Neural cell (in vitro differentiated cells): ENCODE results near the gene METRN. TPM values are rescaled to one million over a fixed set of nuclear protein-coding genes. Genes with fewer than 3 reads are reported as not detected.

ENCODE experiments used
- H2AFZ ChIP-seq: fragments of 200-600, 300-800 bp; sonication (generic), shearing (Covaris generic); 2 replicates; pipeline ENCODE4 v1.6.0; 2014; ENCODE audit warnings: low read depth, mild to moderate bottlenecking, antibody characterized with exemption, low read length, moderate library complexity
- H3F3A ChIP-seq: fragments of 200-600 bp; shearing (Covaris generic); 2 replicates; pipeline ENCODE4 v1.6.1; 2016; ENCODE audit warnings: mild to moderate bottlenecking, moderate library complexity, mixed read lengths, antibody characterized with exemption, low read length; ENCODE audit not compliant: insufficient read depth, poor library complexity, severe bottlenecking
- H3K27ac ChIP-seq: fragments of 200-600, 300-800 bp; sonication (generic), shearing (Covaris generic); 2 replicates; pipeline ENCODE4 v1.5.1; 2014; ENCODE audit warnings: mild to moderate bottlenecking, low read length, moderate library complexity
- H3K27me3 ChIP-seq: fragments of 300-800, 200-600 bp; sonication (generic), shearing (Covaris generic); 2 replicates; pipeline ENCODE4 v1.6.0; 2014; ENCODE audit warnings: mild to moderate bottlenecking, low read depth, low read length, moderate library complexity; ENCODE audit not compliant: insufficient read depth
- H3K36me3 ChIP-seq: fragments of 300-800, 200-600 bp; sonication (generic), shearing (Covaris generic); 2 replicates; pipeline ENCODE4 v1.5.1; 2014; ENCODE audit warnings: mild to moderate bottlenecking, antibody characterized with exemption, low read length, moderate library complexity; ENCODE audit not compliant: insufficient read depth
- H3K4me2 ChIP-seq: fragments of 300-800, 200-600 bp; sonication (generic), shearing (Covaris generic); 2 replicates; pipeline ENCODE4 v1.6.0; 2014; ENCODE audit warnings: mild to moderate bottlenecking, low read length
- H3K4me3 ChIP-seq: fragments of 300-800, 200-600 bp; sonication (generic), shearing (Covaris generic); 2 replicates; pipeline ENCODE4 v1.5.1; 2014; ENCODE audit warnings: mild to moderate bottlenecking, low read length, moderate library complexity
- H3K79me2 ChIP-seq: fragments of 200-600 bp; shearing (Covaris generic); replicated peaks from 2 replicates; pipeline ENCODE4 v1.6.0; 2014; ENCODE audit warnings: mild to moderate bottlenecking, low read length, moderate library complexity; ENCODE audit not compliant: insufficient read depth
- H3K9ac ChIP-seq: fragments of 300-800, 200-600 bp; sonication (generic), shearing (Covaris generic); 2 replicates; pipeline ENCODE4 v1.6.1; 2016; ENCODE audit warnings: mild to moderate bottlenecking, low read length, mixed read lengths
- H3K9me2 ChIP-seq: fragments of 200-600 bp; shearing (Covaris generic); 2 replicates; pipeline ENCODE4 v1.6.1; 2016; ENCODE audit warnings: mild to moderate bottlenecking, low read length, mixed read lengths; ENCODE audit not compliant: insufficient read depth
- H3K9me3 ChIP-seq: fragments of 200-600, 300-800 bp; sonication (generic), shearing (Covaris generic); 2 replicates; pipeline ENCODE4 v1.6.1; 2016; ENCODE audit warnings: mild to moderate bottlenecking, mixed run types, low read length, moderate library complexity, mixed read lengths
- H4K20me1 ChIP-seq: fragments of 200-600 bp; shearing (Covaris generic); 2 replicates; pipeline ENCODE4 v1.6.1; 2016; ENCODE audit warnings: mild to moderate bottlenecking, mixed run types; ENCODE audit not compliant: insufficient read depth
- EP300 ChIP-seq: fragments of 450-650 bp; conservative IDR thresholded peaks from 2 replicates; pipeline ENCODE4 v1.6.1; 2014; ENCODE audit warnings: antibody characterized with exemption, mild to moderate bottlenecking, moderate library complexity; ENCODE audit not compliant: poor library complexity, severe bottlenecking
- EZH2 ChIP-seq: fragments of 200-600, 300-800 bp; shearing (Covaris generic), sonication (generic); IDR thresholded peaks from 2 replicates; pipeline ENCODE4 v1.6.1; 2014; ENCODE audit warnings: antibody characterized with exemption, low read length, borderline replicate concordance, mild to moderate bottlenecking; ENCODE audit not compliant: insufficient read depth, poor library complexity, severe bottlenecking
- MXI1 ChIP-seq: fragments of 450-650 bp; conservative IDR thresholded peaks from 2 replicates; pipeline ENCODE4 v1.6.1; 2014; ENCODE audit warnings: antibody characterized with exemption, mild to moderate bottlenecking; ENCODE audit not compliant: poor library complexity, severe bottlenecking
- REST ChIP-seq: IDR thresholded peaks from 2 replicates; pipeline ENCODE4 v1.6.1; 2012; ENCODE audit warnings: borderline replicate concordance
- SMC3 ChIP-seq: fragments of 450-650 bp; conservative IDR thresholded peaks from 2 replicates; pipeline ENCODE4 v1.6.1; 2014; ENCODE audit warnings: antibody characterized with exemption, mild to moderate bottlenecking, moderate library complexity; ENCODE audit not compliant: poor library complexity
- TAF1 ChIP-seq: IDR thresholded peaks from 2 replicates; pipeline ENCODE4 v1.6.1; 2012; ENCODE audit warnings: low read depth
- polyA plus RNA-seq: library from polyadenylated mRNA; depleted of rRNA; stranded (reverse); fragments of >200 nt; gene quantifications from 2 replicates; pipeline ENCODE4 v1.2.3, GENCODE V29; 2014

The METRN gene
- polyA plus RNA-seq, 1 donor from 2014 or later: 37.6 TPM

- Histone ChIP-seq H4K20me1 (no peaks in the 10 kb centered on the region), H3K36me3 (no peaks in the 10 kb centered on the region), H3K27me3 (peaks cover 3% of the 10 kb centered on the region), H3K4me2 (no peak overlapping the region), H3K9ac (no peak overlapping the region), H2AFZ (no peak overlapping the region), H3K9me2 (no peaks in the 10 kb centered on the region), H3K4me3 (no peak overlapping the region), H3K9me3 (no peaks in the 10 kb centered on the region), H3K27ac (no peak overlapping the region), H3K79me2 (peaks cover 9% of the 10 kb centered on the region), H3F3A (no peaks in the 10 kb centered on the region)
- TF ChIP-seq EZH2 (no peak), REST (no peak), TAF1 (no peak), SMC3 (no peak)
Measured at GRCh38 chr16:672371-672770, 42.5 kb upstream of the METRN start.

GRCh38 chr16:672851-673250 is 42.1 kb upstream of the METRN start:
- no peaks in the 10 kb centered on the region for H4K20me1 ChIP-seq
- no peak overlapping the region for H3K4me3 ChIP-seq
- no peaks in the 10 kb centered on the region for H3K9me3 ChIP-seq
- H3K9me2 ChIP-seq: no peaks in the 10 kb centered on the region
- H3K4me2 ChIP-seq: no peak overlapping the region
- no peaks in the 10 kb centered on the region for H3F3A ChIP-seq
- no peaks in the 10 kb centered on the region for H3K36me3 ChIP-seq
- TF ChIP-seq SMC3 (no peak), MXI1 (no peak), TAF1 (no peak), EP300 (no peak), REST (no peak)
- H2AFZ ChIP-seq: no peak overlapping the region
- H3K9ac ChIP-seq: no peak overlapping the region
- H3K79me2 ChIP-seq: peaks cover 9% of the 10 kb centered on the region
- H3K27me3 ChIP-seq: peaks cover 3% of the 10 kb centered on the region
- H3K27ac ChIP-seq: no peak overlapping the region
